Stimulated activated CD8-positive, alpha-beta memory T cell treated with anti-CD3 and anti-CD28 coated beads, Interleukin-4, amount 100 ng/mL, for 1 hour (primary cell): ENCODE data around the gene OR12D1.
"Not testable (repeated sequence)": the region's sequence is repeated elsewhere in the genome, so short reads cannot be mapped to it uniquely, and the experiment has no call there.

Experiments
- DNase-seq, 2 donors: peaks; one replicate each; pipeline ENCODE4 v3.0.0-alpha.2; 2020; ENCODE audit warnings: low read depth in 2 of 2, low spot score in 1 of 2

Gene OR12D1

DNA sequence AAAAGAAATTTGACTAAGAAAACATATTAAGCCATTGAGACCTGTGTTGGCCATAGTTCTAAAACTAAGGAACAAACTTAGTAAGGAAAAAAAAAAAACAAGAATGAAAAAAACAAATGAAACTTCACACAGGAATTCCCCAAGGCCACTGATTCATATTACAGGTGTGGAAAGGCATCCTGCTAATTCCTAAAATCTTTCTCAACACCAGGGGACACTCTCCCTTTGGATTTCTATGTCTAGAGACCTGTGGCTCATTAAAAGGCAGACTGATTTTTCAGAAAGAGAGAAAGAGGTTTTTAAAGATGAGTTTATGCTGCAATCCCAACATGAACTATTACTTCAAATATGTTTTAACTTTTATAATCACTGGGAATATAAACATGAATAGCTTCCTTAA is at the start of gene OR12D1:
Gene OR12D1 (plus strand): TSS at position 341 of the 400 bp plus-strand sequence.
- DNase-seq: no peak

DNA sequence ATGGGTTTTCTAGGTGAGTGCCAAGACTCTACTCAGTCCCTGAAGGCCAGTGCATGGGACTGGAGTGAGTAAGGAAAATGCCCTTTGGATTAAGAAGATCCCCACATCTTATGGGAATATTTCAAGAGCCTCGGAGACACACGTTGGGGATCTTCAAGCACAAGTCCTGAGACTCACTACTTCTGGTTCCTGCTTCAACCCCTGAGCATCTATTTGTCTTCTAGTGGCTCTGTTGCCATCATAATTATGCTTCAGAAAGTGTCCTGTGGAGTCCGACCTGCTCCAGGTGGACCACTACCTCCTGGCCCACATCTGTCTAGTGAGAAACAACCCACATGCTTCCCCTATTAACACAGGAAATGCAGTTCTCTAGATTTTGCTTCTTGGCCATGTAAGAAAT is 46.0 kb upstream of the OR12D1 start, which contains the start of gene OR5V1:
Gene OR5V1 (minus strand): TSS at position 101 of the 400 bp plus-strand sequence. CDS start 12,670 bp downstream, outside the sequence.
- no peak for DNase-seq

DNA sequence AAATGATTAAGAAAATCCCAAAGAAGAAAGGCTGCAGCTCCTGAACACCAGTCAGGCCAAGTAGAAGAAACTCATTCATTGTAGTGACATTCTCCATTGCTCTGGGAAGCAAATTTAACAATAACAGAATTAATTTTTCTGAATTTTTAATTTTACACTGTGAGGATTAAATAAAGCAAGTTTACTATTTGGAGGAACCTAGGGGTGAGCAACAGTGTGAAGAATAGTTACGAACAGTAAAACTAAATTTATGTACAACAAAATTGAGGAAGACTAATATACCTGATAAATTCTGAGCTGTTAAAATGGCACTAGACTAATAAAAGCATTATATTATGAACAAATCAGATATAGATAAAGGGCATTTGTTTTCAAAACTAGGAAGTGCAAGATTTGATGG is 39.5 kb upstream of the OR12D1 start, which contains the start of gene OR12D3:
Gene OR12D3 (minus strand): TSS at position 101 of the 400 bp plus-strand sequence. CDS start 4 bp downstream, at position 97.
- no peak for DNase-seq

DNA sequence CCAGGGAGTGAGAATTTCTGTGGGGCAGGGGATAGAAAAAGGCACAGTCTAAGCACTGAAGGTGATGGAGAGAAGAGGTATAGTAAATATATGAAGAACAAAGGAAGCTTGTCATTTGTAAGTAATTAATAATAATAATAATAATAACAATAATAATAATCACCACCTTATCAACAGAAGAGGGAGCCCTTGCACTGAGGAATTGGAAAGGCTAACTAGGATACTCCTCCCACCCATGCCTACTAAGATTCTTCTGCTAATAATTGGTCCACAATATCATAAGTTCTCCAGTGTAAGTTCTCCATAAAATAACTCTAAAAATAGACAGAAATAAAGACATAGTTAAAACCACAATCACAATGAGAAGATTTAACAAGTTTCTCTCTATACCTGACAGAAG is 38.7 kb upstream of the OR12D1 start:
- DNase-seq: no peak

DNA sequence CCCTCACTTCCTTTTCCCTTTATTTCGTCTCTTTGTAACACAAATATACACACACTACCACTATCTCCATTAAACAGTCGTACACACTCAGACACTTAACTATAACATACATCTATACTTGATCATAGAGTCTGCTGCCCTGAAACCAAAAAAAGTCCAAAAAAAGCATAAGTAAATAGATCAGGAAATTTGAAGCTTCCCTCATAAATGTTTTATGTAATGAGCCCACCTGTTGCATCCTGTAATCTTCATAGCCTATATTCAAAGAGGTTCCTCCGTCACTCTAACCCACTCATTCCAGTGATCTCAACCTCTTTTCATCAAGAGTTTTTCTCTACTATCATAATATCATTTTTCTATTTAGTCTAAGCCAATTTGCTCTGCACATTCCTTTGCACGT is 26.2 kb upstream of the OR12D1 start:
- no peak for DNase-seq

DNA sequence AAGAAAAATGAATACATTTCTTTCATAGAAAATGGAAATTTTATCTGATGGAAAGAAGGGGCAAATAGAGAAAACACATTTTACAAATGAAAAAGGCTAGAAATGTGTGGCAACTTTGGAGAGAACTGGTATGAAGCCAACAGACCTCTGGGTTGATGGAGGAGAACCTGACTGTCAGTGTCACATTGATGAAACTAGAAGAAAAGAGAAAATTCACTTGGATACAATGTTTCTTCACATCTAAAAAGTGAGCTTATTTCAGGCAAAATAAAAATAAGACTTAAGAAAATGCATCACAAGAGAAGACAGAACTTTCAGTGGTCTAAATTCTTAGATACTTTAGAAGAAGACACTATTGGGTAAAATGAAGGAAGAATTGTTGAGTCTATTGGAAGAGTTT is 19.4 kb upstream of the OR12D1 start, which contains the start of gene OR12D2:
Gene OR12D2 (plus strand): TSS at position 301 of the 400 bp plus-strand sequence. CDS start 1,069 bp downstream, outside the sequence.
- no peak for DNase-seq

DNA sequence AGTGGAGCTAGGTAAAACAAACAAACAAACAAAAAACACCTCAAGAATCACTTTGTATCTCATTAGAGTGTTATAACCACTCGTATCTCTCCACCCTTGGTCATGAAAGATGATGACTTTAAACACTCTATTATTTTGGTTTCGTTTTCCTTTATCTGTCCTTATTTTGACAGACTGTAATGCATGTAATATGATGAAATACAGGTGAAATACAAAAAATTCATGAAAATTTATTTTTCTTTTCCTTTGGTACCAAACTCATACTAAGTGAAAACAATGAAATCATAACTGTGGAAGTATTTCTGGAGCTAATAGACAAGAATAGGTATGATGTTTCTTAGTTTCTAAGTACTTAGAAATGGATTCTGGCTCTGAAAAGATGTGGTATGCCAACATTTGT is 15.2 kb upstream of the OR12D1 start:
- no peak for DNase-seq

DNA sequence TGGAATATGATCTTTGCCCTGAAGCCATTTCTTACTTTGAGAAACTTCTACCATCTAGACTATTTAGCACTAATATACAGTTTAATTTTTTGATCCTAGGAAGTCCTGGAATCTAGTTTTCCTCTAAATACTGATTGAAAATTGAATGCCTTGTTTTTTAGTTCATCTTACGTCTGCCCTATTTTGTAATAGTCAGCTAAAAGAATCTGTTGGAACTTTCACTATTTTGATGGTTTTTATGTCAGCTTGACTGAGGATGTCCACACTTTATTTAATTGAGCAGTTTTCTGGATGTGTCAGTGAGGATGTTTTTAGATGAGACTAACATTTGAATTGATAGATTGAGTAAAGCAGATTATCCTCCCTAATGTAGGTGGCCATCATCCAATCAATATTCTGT is 10.9 kb upstream of the OR12D1 start:
- no peak for DNase-seq

DNA sequence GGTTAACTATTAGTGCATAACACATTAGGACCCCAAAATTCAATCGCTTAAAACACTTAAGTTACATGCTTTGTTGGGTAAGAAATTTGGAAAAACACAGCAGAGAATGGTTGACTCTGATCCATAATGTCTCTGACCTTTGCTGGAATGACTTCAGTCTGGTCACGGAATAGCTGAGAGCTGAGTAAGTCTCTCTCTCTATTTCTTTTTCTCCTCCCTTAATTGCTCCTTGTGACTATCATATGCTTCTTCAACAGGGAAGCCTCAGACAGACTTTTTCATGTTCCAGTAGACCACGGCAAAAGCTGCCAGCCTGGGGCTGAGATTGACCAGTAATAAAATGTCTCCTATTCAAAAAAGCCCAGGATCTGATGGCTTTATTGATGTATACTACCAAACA is 4.8 kb downstream of the OR12D1 start:
- no peak for DNase-seq

DNA sequence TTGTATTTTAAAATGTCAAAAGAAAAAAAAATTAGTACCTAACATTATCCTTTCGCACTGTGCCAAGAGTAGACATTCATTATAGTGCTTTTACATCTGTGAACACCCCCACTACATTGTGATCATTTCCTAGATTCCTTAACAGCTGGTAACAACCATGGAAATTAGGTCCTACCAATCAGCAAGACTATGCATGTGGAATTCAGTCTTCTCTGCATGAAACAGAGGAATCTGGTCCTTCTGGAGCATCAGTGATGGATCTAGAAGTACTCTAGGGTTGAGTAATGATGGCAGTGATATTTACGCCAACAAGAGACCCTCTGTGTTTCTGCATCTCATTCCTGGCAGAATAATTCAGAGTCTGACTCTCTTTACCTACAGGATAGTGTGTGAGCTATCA is 9.4 kb downstream of the OR12D1 start:
- DNase-seq: no peak

DNA sequence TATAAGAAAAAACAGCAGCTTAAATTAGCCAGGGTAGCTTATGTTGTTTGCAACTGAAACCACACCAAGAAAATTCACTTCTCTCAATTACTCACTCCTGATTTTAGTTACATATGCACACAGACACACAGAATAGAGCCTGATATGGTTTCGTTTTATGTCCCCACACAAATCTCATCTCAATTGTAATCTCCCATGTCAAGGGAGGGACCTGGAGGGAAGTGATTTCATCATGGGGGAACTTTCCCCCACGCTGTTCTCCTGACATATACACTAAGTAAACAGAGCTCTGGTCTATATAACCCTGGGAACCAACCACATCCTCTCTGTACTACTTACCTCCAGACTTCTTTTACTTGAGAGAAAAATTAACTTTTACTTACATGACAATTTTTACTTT is 9.8 kb downstream of the OR12D1 start:
- DNase-seq: no peak

DNA sequence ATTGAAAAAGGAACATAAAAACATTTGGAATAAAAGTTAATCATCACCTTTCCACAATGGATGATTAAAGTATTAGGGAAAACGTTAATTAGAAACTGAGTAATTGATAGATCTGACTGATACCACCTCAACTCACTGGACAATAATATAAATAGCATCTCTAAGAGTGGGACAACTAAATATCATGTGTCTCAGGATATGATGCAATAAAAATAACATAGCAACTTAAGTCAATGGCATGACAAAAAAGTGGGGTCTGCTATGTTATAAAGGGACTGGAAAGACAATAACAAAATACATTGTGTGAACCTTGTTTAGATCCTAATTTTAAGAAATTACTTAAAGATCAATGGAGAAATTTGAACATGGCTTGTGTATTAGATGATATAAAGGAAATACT is 10.3 kb downstream of the OR12D1 start:
- no peak for DNase-seq

DNA sequence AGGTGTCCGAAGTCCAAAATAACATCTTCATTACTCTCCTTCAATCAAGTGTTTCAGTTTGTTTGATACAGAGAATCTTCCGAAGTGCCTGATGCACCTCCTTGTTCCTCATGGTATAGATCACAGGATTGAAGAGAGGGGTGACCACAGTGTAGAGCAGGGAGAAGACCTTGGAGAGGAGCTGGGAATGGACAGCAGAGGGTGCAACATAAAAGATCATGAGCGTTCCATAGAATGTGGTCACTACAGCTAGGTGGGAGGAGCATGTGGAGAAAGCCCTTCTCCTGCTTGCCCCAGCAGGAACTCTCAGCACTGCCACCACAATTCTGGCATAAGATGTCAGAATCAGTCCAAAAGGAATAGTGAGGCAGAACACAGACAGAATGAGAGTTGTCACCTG is 11.9 kb downstream of the OR12D1 start:
- DNase-seq: no peak

DNA sequence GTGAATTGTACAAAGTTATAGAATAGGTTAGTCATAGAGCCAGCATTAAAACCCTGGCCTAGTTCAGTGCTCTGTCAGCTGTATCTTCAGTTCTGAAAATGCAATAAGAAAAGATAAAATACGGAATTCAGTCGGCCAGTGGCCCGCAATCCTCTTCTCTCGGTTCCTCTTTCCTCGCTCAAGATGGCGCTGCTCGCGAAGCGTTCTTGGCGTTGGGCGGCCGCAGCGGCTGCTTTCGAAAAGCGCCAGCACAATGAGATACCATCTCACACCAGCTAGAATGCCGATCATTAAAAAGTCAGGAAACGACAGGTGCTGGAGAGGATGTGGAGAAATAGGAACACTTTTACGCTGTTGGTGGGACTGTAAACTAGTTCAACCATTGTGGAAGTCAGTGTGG is 22.0 kb downstream of the OR12D1 start:
- DNase-seq: not testable (repeated sequence)

DNA sequence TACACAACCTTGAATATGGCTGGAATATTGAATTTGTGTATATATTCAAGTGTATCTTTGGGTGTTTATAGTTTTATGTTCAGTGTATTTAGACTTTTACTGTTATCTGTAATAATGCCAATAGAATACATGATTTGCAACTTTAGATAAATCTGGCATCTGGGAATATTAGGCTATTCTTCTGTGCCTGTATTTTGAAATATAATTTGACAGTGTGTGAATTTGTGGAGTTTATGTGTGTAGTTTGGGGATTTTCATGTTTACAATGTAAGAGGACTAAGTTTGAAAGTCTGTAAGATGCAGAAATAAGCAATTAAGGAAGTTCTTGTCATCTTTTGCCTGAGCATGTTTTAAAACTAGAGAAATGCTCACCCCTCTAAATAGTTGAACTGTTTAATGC is 24.3 kb downstream of the OR12D1 start, which contains the start of gene OR10C1:
Gene OR10C1 (plus strand): TSS at position 301 of the 400 bp plus-strand sequence. CDS start 710 bp downstream, outside the sequence.
- no peak for DNase-seq

DNA sequence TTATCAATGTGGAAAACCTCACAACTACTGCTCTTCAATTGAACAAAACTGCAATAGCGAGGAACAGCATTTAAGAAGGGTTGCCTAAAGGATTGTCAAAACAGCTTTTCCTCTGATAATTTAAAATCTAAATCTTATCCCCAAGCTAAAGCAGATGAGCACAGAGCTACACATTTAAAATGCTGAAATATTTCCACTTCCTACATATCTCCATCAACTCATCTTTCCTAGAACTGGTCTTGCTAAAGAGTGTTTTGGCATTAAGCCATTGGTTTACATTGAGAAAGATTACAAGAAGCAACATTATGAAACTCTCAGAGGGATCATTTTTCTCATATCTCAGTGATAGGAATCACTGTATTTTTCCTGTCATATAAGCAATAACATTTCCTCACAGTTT is 28.0 kb downstream of the OR12D1 start:
- DNase-seq: no peak

DNA sequence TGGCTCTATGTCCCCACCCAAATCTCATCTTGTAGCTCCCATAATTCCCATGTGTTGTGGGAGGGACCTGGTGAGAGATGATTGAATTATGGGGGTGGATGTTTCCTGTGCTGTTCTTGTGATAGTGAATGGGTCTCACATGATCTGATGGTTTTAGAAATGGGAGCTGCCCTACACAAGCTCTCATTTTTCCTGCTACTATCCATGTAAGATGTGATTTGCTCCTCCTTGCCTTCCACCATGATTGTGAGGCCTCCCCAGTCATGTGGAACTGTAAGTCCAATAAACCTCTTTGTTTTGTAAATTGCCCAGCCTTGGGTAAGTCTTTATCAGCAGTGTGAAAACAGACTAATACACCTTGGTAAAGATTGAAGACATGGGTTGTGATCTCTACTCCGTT is 29.3 kb downstream of the OR12D1 start:
- DNase-seq: not testable (repeated sequence)

DNA sequence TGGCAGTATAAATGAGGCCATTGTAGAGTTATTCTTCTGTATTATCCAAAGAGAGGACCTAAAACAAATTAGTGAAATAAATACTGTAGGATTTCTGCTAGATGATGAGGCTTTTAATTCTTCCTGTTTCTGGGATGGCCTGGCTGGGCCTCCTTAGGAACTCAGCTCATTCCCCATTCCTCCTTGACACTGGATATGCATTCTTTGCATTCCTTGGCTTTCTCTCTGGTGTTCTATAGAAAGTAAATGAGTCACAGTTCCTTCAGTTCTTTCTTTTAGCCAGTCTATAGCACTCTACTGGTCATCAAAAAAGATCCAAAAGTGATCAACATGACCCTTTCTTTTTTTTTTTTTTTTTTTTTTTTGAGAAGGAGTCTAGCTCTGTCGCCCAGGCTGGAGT is 32.9 kb downstream of the OR12D1 start:
- no peak for DNase-seq

DNA sequence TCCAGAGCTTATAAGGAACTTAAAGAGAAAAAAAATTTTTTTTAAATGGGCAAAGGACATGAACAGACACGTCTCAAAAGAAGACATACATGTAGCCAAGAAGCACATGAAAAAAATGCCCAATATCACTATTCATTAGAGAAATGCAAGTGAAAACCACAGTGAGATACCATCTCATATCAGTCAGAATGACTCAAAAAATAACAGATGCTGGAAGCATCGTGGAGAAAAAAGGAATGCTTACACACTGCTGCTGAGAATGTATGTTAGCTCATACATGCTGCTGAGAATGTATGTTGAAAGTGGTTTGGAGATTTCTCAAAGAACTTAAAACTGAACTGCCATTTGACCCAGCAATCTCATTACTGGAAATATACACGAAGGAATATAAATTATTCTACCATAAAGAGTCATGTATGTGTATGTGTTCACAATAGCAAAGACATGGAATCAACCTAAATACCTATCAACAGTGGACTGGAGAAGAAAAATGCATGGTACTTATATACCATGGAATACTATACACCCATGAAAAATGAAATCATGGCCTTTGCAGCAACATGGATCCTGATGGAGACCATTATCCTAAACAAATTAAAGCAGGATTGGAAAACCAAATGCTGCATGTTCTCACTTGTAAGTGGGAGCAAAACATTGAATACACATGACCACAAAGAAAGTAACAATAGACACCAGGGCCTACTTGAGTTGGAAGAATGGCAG is 36.9 kb downstream of the OR12D1 start:
- DNase-seq: no peak

DNA sequence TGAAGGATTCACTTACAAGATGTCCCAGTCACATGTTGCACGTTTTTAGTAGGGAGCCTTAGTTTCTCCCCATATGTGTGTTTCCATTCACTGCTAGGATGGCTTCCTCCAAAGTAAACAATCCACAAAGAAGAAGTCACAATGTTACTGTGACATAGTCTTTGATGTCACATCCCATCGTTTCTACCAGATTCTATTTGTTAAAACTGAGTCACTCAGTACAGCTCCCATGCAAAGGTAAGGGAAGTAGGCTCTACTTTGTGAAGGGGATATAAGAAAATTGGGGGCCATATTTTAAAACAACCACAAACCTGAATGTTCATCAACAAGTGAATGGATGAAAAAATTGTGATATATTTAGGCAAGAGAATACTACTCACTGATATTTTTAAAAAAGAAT is 42.2 kb downstream of the OR12D1 start, which contains the start of the genes OR11A1 and OR2H1:
Gene OR11A1 (minus strand): TSS at position 101 of the 400 bp plus-strand sequence. CDS start 29,430 bp downstream, outside the sequence.
Gene OR2H1 (plus strand): TSS at position 185 of the 400 bp plus-strand sequence. CDS start 4,615 bp downstream, outside the sequence.
- DNase-seq: no peak

DNA sequence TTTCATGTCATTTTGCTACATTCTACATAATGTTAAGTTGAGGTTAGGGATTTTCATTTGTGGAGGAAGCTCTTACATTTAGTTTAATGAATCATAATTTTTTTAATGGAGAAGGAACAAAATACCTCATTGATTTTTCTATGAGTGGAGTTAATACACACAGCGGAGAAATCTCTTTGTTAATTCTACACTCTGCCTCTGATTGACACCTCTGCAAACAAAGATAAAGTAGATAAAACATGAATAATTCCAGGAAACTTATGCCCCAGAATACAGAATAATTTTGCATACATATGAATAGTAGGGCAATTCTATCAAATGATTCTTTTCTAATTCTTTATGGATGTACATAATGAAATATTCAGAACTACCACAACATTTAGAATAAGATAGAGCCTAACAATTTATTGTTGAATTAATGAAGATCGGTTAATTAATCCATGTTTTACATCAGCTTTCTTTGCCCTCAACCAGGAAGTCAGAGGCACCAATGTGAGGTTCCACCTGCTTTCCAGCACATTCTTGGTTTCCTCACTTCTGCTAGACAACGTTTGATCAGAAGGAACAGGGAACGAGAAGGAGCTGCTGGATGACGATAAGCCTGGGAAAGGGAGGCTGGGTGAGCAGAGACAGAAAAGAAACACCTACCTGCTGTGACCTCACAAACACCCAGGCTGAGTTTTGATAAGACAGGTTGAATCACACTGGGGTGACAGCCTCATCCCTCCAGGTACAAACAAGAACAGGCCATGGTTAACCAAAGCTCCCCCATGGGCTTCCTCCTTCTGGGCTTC is 46.5 kb downstream of the OR12D1 start:
- no peak for DNase-seq

DNA sequence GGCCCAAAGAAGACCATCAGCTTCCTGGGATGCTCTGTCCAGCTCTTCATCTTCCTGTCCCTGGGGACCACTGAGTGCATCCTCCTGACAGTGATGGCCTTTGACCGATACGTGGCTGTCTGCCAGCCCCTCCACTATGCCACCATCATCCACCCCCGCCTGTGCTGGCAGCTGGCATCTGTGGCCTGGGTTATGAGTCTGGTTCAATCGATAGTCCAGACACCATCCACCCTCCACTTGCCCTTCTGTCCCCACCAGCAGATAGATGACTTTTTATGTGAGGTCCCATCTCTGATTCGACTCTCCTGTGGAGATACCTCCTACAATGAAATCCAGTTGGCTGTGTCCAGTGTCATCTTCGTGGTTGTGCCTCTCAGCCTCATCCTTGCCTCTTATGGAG is 47.3 kb downstream of the OR12D1 start:
- no peak for DNase-seq
